Nephron (organoid): ENCODE measurements around the gene MRC2.

ENCODE experiments used
- H3K27ac Mint-ChIP-seq, 3 experiments: 2 replicates each; pipeline ENCODE4 v1.8.0; 2020; ENCODE audit warnings: mixed read lengths in 3 of 3, mild to moderate bottlenecking in 2 of 3, moderate library complexity in 1 of 3
- H3K27me3 Mint-ChIP-seq: 2 replicates; pipeline ENCODE4 v1.8.0; 2021; ENCODE audit warnings: low read depth, mild to moderate bottlenecking, moderate library complexity, mixed read lengths
- H3K36me3 Mint-ChIP-seq: 2 replicates; pipeline ENCODE4 v1.8.0; 2020; ENCODE audit warnings: low read depth, mixed read lengths
- H3K4me1 Mint-ChIP-seq: 2 replicates; pipeline ENCODE4 v1.8.0; 2020; ENCODE audit warnings: mixed read lengths
- H3K4me3 Mint-ChIP-seq, 3 experiments: 2 replicates each; pipeline ENCODE4 v1.8.0; 2020; ENCODE audit warnings: mild to moderate bottlenecking in 3 of 3, mixed read lengths in 3 of 3, moderate library complexity in 2 of 3
- H3K9me3 Mint-ChIP-seq: 2 replicates; pipeline ENCODE4 v1.8.0; 2020; ENCODE audit warnings: mixed read lengths
- TF ChIP-seq, protein P1 (sequence below), 3 experiments: fragments of 200-600 bp; sonication (generic); IDR thresholded peaks; one replicate each; pipeline ENCODE4 v1.5.0; 2021; ENCODE audit warnings: antibody characterized with exemption in 3 of 3; ENCODE audit not compliant: unreplicated experiment in 3 of 3

Gene MRC2

GRCh38 chr17:62664336-62665120, 37.1 kb downstream of the MRC2 start:
- peaks cover 54% of the 10 kb centered on the region for H3K36me3 Mint-ChIP-seq
- peaks cover 3% of the 10 kb centered on the region for H3K27me3 Mint-ChIP-seq
- H3K4me1 Mint-ChIP-seq = no peaks in the 10 kb centered on the region
- H3K4me3 Mint-ChIP-seq = no peak overlapping the region
- H3K9me3 Mint-ChIP-seq = peaks cover 15% of the 10 kb centered on the region
- TF ChIP-seq, protein P1, sequence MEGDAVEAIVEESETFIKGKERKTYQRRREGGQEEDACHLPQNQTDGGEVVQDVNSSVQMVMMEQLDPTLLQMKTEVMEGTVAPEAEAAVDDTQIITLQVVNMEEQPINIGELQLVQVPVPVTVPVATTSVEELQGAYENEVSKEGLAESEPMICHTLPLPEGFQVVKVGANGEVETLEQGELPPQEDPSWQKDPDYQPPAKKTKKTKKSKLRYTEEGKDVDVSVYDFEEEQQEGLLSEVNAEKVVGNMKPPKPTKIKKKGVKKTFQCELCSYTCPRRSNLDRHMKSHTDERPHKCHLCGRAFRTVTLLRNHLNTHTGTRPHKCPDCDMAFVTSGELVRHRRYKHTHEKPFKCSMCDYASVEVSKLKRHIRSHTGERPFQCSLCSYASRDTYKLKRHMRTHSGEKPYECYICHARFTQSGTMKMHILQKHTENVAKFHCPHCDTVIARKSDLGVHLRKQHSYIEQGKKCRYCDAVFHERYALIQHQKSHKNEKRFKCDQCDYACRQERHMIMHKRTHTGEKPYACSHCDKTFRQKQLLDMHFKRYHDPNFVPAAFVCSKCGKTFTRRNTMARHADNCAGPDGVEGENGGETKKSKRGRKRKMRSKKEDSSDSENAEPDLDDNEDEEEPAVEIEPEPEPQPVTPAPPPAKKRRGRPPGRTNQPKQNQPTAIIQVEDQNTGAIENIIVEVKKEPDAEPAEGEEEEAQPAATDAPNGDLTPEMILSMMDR (IDR thresholded peaks at IDR 0.05; ENCODE audit: unreplicated experiment in 3 of 3) = no peak
- H3K27ac Mint-ChIP-seq = no peak overlapping the region

- no peaks in the 10 kb centered on the region for H3K4me1 Mint-ChIP-seq
- H3K4me3 Mint-ChIP-seq = no peak overlapping the region
- peaks cover 48% of the 10 kb centered on the region for H3K36me3 Mint-ChIP-seq
- no peak overlapping the region for H3K27ac Mint-ChIP-seq
- H3K9me3 Mint-ChIP-seq = peaks cover 8% of the 10 kb centered on the region
- no peaks in the 10 kb centered on the region for H3K27me3 Mint-ChIP-seq
- TF ChIP-seq, protein P1 (IDR thresholded peaks at IDR 0.05; ENCODE audit: unreplicated experiment in 3 of 3) = no peak
Observed at GRCh38 chr17:62665599-62665998, 38.1 kb downstream of the MRC2 start.

- Mint-ChIP-seq H3K27ac (no peak overlapping the region), H3K4me1 (no peaks in the 10 kb centered on the region), H3K9me3 (peaks cover 3% of the 10 kb centered on the region), H3K4me3 (no peak overlapping the region), H3K27me3 (no peaks in the 10 kb centered on the region), H3K36me3 (peaks cover 44% of the 10 kb centered on the region)
- TF ChIP-seq, protein P1 (IDR thresholded peaks at IDR 0.05; ENCODE audit: unreplicated experiment in 3 of 3) = no peak
Observed at GRCh38 chr17:62666061-62666800, 38.8 kb downstream of the MRC2 start.

GRCh38 chr17:62666801-62667591, 39.5 kb downstream of the MRC2 start:
- TF ChIP-seq, protein P1 (IDR thresholded peaks at IDR 0.05; ENCODE audit: unreplicated experiment in 3 of 3) = no peak
- Mint-ChIP-seq H3K4me1 (no peaks in the 10 kb centered on the region), H3K36me3 (peaks cover 45% of the 10 kb centered on the region), H3K27ac (no peak overlapping the region), H3K27me3 (no peaks in the 10 kb centered on the region), H3K9me3 (no peaks in the 10 kb centered on the region), H3K4me3 (no peak overlapping the region)

- peaks cover 44% of the 10 kb centered on the region for H3K36me3 Mint-ChIP-seq
- H3K27ac Mint-ChIP-seq = peak overlapping the region in 1 of 3 experiments; percentile 20
- no peaks in the 10 kb centered on the region for H3K4me1 Mint-ChIP-seq
- H3K27me3 Mint-ChIP-seq = no peaks in the 10 kb centered on the region
- H3K4me3 Mint-ChIP-seq = no peak overlapping the region
- TF ChIP-seq, protein P1 (IDR thresholded peaks at IDR 0.05; ENCODE audit: unreplicated experiment in 3 of 3) = no peak
- no peaks in the 10 kb centered on the region for H3K9me3 Mint-ChIP-seq
Observed at GRCh38 chr17:62668091-62668804, 40.8 kb downstream of the MRC2 start.
